ENCODE results near the gene BBS9.

GRCh38 chr7:33079763-33080690 is 49.3 kb upstream of the BBS9 start:
- TF ChIP-seq EZH2 (IDR thresholded peaks at IDR 0.05) (no peak), POLR2AphosphoS5 (IDR thresholded peaks at IDR 0.05; ENCODE audit: borderline replicate concordance, low read depth, low read length) (no peak)

All from SK-N-MC (cell line).